ENCODE measurements around the gene PACRG. TPM values are rescaled to one million over a fixed set of nuclear protein-coding genes. Genes with fewer than 3 reads are reported as not detected.

PACRG gene
- total and polyA plus RNA-seq, 2 of the 8 experiments (the other 6 are each of a cell fraction or from before 2014, with no cell fraction given) = 0.44 to 0.54 TPM

DNA sequence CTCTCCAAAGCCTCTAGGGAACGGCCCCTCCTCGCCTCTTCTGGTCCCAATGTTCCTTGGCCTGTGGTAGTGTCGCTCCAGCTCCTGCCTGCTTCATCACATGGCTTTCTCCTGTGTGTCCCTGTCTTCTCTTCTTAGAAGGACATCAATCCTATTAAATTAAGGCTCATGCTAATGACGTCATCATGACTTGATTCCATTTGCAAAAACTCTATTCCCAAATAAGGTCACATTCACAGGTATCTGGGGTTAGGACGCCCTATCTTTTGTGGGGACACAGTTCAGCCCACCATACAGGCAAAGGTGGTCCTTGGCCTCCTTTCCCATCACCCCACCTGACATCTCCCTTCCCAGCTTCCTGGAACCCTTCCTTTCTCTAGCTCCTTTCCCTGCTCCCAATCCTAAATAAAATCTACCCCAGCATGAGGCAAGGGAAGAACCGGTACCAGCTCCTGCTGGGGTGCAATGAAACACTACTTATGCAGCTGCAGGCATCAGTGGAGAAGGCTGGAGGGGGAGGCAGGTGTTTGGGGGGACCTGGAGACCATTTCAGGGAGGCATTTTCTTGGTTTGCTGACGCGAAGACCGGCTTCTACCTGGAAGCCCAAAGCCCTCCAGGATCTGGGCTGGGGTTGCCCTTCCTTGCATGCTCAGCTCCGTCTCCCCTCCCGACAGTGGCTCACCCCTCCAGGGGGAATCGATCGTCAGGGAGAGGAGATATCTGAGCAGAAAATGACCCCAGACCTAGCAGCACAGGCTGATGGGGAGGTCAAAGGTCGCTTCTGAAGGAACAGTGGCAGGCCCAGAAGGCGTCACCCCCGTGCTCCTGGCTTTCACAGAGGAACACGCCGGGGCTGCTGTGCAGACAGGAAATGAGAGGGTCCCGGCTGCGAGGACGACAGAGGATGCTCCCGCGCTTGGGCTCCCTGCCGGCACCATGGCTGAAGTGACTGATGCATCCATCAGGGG, 615.1 kb downstream of the PACRG start (continued):
- TF ChIP-seq CREB1 (IDR thresholded peaks at IDR 0.05) (no peak), CBX8 (IDR thresholded peaks at IDR 0.05; ENCODE audit: borderline replicate concordance, low read depth, low read length) (no peak)
